ENCODE data around the gene ALK. TPM values are rescaled to one million over a fixed set of nuclear protein-coding genes. Genes with fewer than 3 reads are reported as not detected.

The ALK gene
- total RNA-seq, 3 donors from 2014 or later = 0.07 to 2.4 (median 0.09) TPM

DNA sequence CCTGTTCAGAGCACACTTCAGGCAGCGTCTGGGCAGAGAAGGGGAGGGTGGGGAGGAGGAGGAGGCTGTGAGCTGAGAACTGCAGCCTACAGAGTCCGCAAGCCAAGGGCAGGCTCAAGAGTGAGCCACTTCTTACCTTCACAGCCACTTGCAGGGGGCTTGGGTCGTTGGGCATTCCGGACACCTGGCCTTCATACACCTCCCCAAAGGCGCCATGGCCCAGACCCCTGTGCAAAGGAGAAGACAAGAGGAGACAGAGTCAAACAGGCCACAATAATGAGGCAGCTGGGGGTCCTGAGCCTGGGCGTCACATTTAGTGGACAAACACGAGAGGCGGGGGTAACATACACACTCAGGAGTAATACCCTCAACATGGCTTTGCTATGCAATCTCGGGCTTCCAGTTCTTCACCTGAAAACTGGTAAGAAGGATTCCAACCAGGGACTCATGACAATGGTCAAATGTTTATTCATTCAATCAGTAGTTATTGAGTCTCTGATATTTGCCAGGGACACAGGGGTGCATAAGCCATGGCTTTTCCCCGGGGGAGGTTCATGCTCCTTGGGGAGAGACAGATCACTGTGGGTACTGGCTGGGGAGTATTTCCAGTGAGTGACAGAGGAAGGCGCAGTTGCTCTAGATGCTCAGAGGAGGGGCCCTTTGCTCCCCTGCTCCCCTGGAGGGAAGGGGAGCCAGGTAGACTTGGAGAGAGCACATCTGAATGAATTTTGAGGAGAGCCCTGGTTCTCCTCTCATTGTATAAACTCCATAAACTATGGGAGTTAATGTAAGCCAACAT, 698.8 kb downstream of the ALK start:
- Histone ChIP-seq H3K9me3 (no peaks in the 10 kb centered on the region), H3K4me3 (no peak overlapping the region), H3K4me1 (ENCODE audit: low read depth) (no peaks in the 10 kb centered on the region), H3K36me3 (ENCODE audit: low read depth) (no peaks in the 10 kb centered on the region)
- intact Hi-C loops (cut with DNase I, micrococcal nuclease) = no loop called here
- TF ChIP-seq, protein P1, sequence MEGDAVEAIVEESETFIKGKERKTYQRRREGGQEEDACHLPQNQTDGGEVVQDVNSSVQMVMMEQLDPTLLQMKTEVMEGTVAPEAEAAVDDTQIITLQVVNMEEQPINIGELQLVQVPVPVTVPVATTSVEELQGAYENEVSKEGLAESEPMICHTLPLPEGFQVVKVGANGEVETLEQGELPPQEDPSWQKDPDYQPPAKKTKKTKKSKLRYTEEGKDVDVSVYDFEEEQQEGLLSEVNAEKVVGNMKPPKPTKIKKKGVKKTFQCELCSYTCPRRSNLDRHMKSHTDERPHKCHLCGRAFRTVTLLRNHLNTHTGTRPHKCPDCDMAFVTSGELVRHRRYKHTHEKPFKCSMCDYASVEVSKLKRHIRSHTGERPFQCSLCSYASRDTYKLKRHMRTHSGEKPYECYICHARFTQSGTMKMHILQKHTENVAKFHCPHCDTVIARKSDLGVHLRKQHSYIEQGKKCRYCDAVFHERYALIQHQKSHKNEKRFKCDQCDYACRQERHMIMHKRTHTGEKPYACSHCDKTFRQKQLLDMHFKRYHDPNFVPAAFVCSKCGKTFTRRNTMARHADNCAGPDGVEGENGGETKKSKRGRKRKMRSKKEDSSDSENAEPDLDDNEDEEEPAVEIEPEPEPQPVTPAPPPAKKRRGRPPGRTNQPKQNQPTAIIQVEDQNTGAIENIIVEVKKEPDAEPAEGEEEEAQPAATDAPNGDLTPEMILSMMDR (IDR thresholded peaks at IDR 0.05) = no peak
- DNase-seq (no peak), ATAC-seq (no peak)

DNA sequence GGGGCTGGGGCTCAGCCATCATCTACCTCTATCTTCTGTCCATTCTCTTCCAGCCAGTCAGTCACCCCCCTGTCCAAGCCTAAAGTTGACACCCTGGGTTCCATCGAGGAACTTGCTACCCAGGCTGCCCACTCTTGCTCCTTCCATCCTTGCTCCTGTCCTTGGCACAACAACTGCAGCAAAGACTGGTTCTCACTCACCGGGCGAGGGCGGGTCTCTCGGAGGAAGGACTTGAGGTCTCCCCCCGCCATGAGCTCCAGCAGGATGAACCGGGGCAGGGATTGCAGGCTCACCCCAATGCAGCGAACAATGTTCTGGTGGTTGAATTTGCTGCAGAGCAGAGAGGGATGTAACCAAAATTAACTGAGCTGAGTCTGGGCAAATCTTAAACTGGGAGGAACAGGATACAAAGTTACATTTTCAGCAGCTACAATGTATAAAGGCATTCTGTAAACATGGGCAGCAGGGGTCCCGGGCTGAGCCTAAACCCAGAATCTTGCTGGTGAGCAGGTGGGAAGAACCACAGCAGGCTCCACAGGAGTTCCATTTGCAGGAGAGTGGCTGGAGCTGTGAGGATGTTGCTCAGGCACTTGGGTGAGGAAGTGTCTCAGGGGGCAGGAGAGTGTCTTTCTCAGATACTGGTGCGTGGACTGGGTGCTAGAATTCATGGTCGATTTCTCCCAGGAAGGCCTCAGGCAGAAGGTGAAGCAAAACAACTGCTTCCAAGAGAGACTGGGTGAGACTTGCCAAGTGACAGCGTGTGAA, 700.7 kb downstream of the ALK start:
- Histone ChIP-seq H3K9me3 (no peaks in the 10 kb centered on the region), H3K4me1 (ENCODE audit: low read depth) (no peaks in the 10 kb centered on the region), H3K36me3 (ENCODE audit: low read depth) (no peaks in the 10 kb centered on the region), H3K4me3 (no peak overlapping the region)
- ATAC-seq = no peak
- TF ChIP-seq, protein P1 (IDR thresholded peaks at IDR 0.05) = no peak
- DNase-seq = no peak
- intact Hi-C loops (cut with DNase I, micrococcal nuclease) = no loop called here

DNA sequence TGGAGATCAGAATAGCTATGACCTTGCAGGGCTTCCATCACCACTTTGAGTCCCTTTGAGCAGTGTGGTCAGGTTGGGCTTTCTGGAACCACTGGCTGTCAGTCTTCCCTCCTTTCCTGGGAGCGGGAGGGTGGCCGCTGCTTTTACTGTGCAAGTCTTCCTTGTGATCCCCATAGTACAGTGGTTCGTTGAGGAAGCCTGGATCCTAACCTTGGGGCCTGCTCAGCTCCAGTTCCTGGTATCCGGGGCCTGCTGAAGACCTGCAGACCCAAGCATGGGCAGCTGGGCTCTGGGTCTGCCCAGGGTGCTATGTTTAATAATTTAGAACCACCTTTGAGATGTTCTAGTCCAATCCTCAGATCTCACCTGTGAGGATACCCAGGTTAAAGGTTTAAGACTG, 702.0 kb downstream of the ALK start:
- H3K9me3 ChIP-seq = no peaks in the 10 kb centered on the region
- no peak overlapping the region for H3K4me3 ChIP-seq
- ATAC-seq = no peak
- TF ChIP-seq, protein P1 (IDR thresholded peaks at IDR 0.05) = no peak
- intact Hi-C loops (cut with DNase I, micrococcal nuclease) = no loop called here
- no peak for DNase-seq
- H3K36me3 ChIP-seq (ENCODE audit: low read depth) = no peaks in the 10 kb centered on the region
- no peaks in the 10 kb centered on the region for H3K4me1 ChIP-seq (ENCODE audit: low read depth)

DNA sequence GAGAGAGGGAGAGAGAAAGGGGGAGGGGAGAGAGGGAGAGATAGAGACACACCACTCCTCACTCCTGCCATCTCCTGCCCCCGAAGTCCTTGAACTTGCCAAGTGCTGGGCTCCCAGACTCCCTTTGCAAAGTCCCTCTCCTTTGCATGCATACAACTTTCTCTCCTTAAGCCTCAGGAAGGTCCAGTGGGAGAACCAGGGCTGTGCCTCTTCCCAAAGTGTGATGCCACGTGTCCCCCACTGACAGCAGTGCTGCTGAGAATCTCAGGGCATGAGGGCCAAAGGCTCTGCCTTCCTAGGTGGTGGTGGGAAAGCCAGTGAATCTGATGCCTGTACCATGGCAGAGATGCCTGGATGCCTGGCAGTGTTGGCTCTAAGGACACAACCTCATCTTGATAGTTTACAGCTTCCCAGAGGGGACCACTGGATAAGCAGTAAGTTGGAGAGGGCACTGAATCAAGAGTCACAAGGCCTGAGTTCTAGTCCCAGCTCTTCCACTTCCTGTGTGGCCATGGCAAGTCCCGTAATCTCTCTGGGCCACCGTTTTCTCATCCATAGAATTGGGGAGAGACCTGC, 702.7 kb downstream of the ALK start:
- Histone ChIP-seq H3K4me1 (ENCODE audit: low read depth) (no peaks in the 10 kb centered on the region), H3K36me3 (ENCODE audit: low read depth) (no peaks in the 10 kb centered on the region), H3K4me3 (no peak overlapping the region), H3K9me3 (no peaks in the 10 kb centered on the region)
- TF ChIP-seq, protein P1 (IDR thresholded peaks at IDR 0.05) = no peak
- DNase-seq (no peak), ATAC-seq (no peak)
- intact Hi-C loops (cut with DNase I, micrococcal nuclease) = no loop called here

DNA sequence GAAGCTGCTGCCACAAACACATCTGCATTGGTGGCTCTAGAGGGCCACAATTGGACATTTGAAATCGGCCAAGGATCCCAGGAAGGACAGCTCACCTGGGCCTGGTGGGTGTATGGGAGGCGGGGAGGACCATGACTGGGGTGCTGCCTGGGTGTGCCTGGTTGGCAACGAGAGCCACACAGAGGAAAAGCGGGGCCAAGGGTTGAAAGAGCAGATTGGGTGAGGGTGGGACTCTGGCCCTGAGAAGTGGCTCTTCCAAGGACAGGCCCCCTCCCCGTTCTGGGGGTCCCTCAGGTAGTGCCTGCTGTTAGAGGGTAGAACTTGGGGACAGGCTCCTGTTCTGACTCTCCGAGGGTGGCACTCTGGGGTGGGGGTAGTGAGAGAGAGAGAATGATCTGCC, 703.3 kb downstream of the ALK start:
- DNase-seq (no peak), ATAC-seq (no peak)
- H3K4me1 ChIP-seq (ENCODE audit: low read depth) = no peaks in the 10 kb centered on the region
- H3K9me3 ChIP-seq = no peaks in the 10 kb centered on the region
- no peaks in the 10 kb centered on the region for H3K36me3 ChIP-seq (ENCODE audit: low read depth)
- intact Hi-C loops (cut with DNase I, micrococcal nuclease) = no loop called here
- H3K4me3 ChIP-seq = no peak overlapping the region
- TF ChIP-seq, protein P1 (IDR thresholded peaks at IDR 0.05) = no peak

All from mucosa of descending colon (tissue), 3 donors.